ENCODE results near the gene SLC35B2. TPM values are rescaled to one million over a fixed set of nuclear protein-coding genes. Genes with fewer than 3 reads are reported as not detected.

SLC35B2 gene
- total RNA-seq, 2 donors from 2014 or later, result 31.1 to 33.9 TPM

GRCh38 chr6:44286747-44287146 lies 29.4 kb upstream of the SLC35B2 start:
- no peak for TF ChIP-seq CTCF (IDR thresholded peaks at IDR 0.05)
- TF ChIP-seq POLR2A (IDR thresholded peaks at IDR 0.05), result no peak
- ATAC-seq, result no peak
- H3K27me3 ChIP-seq, result no peaks in the 10 kb centered on the region

GRCh38 chr6:44286285-44286565 lies 28.9 kb upstream of the SLC35B2 start:
- DNase-seq (no peak), ATAC-seq (no peak)
- Histone ChIP-seq H3K36me3 (replicated peaks in 1 of 2; ENCODE audit: insufficient read depth in 1 of 2, low read depth in 2 of 2) (no peaks in the 10 kb centered on the region), H3K4me1 (peaks cover 9% of the 10 kb centered on the region), H3K4me3 (no peak overlapping the region), H3K27me3 (no peaks in the 10 kb centered on the region), H3K9me3 (no peaks in the 10 kb centered on the region), H3K27ac (no peak overlapping the region)
- TF ChIP-seq CTCF (IDR thresholded peaks at IDR 0.05) (no peak), POLR2A (IDR thresholded peaks at IDR 0.05) (no peak)
- 73 to 82% methylated on average over 9 to 11 of the region's 12 CpGs for WGBS, 2 donors
- intact Hi-C loops (cut with DNase I), result no loop called here

More at GRCh38 chr6:44286747-44287146, 29.4 kb upstream of the SLC35B2 start:
- Histone ChIP-seq H3K4me1 (peaks cover 9% of the 10 kb centered on the region), H3K27ac (no peak overlapping the region), H3K9me3 (no peaks in the 10 kb centered on the region), H3K4me3 (no peak overlapping the region), H3K36me3 (replicated peaks in 1 of 2; ENCODE audit: insufficient read depth in 1 of 2, low read depth in 2 of 2) (no peaks in the 10 kb centered on the region)
- no peak for DNase-seq
- intact Hi-C loops (cut with DNase I), result no loop called here
- 49 to 56% methylated on average over 2 of the region's 2 CpGs for WGBS, 2 donors

- ATAC-seq (no peak), DNase-seq (no peak)
- intact Hi-C loops (cut with DNase I), result no loop called here
- TF ChIP-seq CTCF (IDR thresholded peaks at IDR 0.05) (no peak), POLR2A (IDR thresholded peaks at IDR 0.05) (no peak)
- Histone ChIP-seq H3K27ac (no peak overlapping the region), H3K4me3 (no peak overlapping the region), H3K36me3 (replicated peaks in 1 of 2; ENCODE audit: insufficient read depth in 1 of 2, low read depth in 2 of 2) (no peaks in the 10 kb centered on the region), H3K9me3 (no peaks in the 10 kb centered on the region), H3K4me1 (peaks cover 9% of the 10 kb centered on the region), H3K27me3 (no peaks in the 10 kb centered on the region)
- WGBS, 2 donors, result 63 to 71% methylated on average over 14 to 25 of the region's 25 CpGs
These were observed 28.4 kb upstream of the SLC35B2 start for GRCh38 chr6:44285552-44286284.

GRCh38 chr6:44284867-44285266 lies 27.5 kb upstream of the SLC35B2 start:
- intact Hi-C loops (cut with DNase I), result no loop called here
- WGBS, 2 donors, result 46 to 59% methylated on average over 4 of the region's 4 CpGs
- Histone ChIP-seq H3K9me3 (no peaks in the 10 kb centered on the region), H3K27ac (no peak overlapping the region), H3K27me3 (no peaks in the 10 kb centered on the region), H3K36me3 (replicated peaks in 1 of 2; ENCODE audit: insufficient read depth in 1 of 2, low read depth in 2 of 2) (no peaks in the 10 kb centered on the region), H3K4me3 (no peak overlapping the region), H3K4me1 (peaks cover 5% of the 10 kb centered on the region)
- DNase-seq, result no peak
- TF ChIP-seq POLR2A (IDR thresholded peaks at IDR 0.05) (no peak), CTCF (IDR thresholded peaks at IDR 0.05) (no peak)
- no peak for ATAC-seq

- Histone ChIP-seq H3K4me1 (no peaks in the 10 kb centered on the region), H3K27me3 (no peaks in the 10 kb centered on the region), H3K9me3 (no peaks in the 10 kb centered on the region), H3K4me3 (no peak overlapping the region), H3K27ac (no peak overlapping the region), H3K36me3 (replicated peaks in 1 of 2; ENCODE audit: insufficient read depth in 1 of 2, low read depth in 2 of 2) (no peaks in the 10 kb centered on the region)
- 39 to 48% methylated on average over 2 of the region's 2 CpGs for WGBS, 2 donors
- ATAC-seq, result no peak
- intact Hi-C loops (cut with DNase I), result no loop called here
- no peak for TF ChIP-seq POLR2A (IDR thresholded peaks at IDR 0.05)
- no peak for TF ChIP-seq CTCF (IDR thresholded peaks at IDR 0.05)
- DNase-seq, result no peak
These were observed 26.8 kb upstream of the SLC35B2 start for GRCh38 chr6:44284121-44284520.

All from body of pancreas (tissue), 4 donors.